ENCODE results near the gene APOBEC3A. TPM values are rescaled to one million over a fixed set of nuclear protein-coding genes. Genes with fewer than 3 reads are reported as not detected.

Gene APOBEC3A
- polyA plus RNA-seq, 1 donor (not counting 4 experiments of a cell fraction or from before 2014, with no cell fraction given): 0.50 TPM

- Histone ChIP-seq H3K4me1 (ENCODE audit: control insufficient read depth, extremely low read depth, insufficient read depth, low read length) (no peaks in the 10 kb centered on the region), H3K9ac (ENCODE audit: control insufficient read depth, extremely low read depth, insufficient read depth, low read length) (no peak overlapping the region), H3K79me2 (ENCODE audit: control insufficient read depth, insufficient read depth, low read length) (no peaks in the 10 kb centered on the region), H3K9me1 (ENCODE audit: control insufficient read depth, extremely low read depth, insufficient read depth, low read length) (no peaks in the 10 kb centered on the region), H3K4me3 (ENCODE audit: control insufficient read depth in 2 of 3, extremely low read depth in 1 of 3, insufficient read depth in 2 of 3, low read depth in 1 of 3, low read length in 3 of 3) (no peak overlapping the region), H3K27me3 (ENCODE audit: control insufficient read depth, extremely low read depth, insufficient read depth, low read length) (peaks cover 22% of the 10 kb centered on the region), H2AFZ (ENCODE audit: control insufficient read depth, low read length) (no peak overlapping the region), H3K27ac (ENCODE audit: control insufficient read depth, insufficient read depth, low read length) (no peak overlapping the region), H4K20me1 (ENCODE audit: control insufficient read depth, extremely low read depth, insufficient read depth, low read length) (no peaks in the 10 kb centered on the region), H3K36me3 (ENCODE audit: control insufficient read depth in 2 of 2, extremely low read depth in 1 of 2, insufficient read depth in 2 of 2, low read length in 2 of 2) (no peaks in the 10 kb centered on the region), H3K9me3 (ENCODE audit: control insufficient read depth, low read depth, low read length) (no peaks in the 10 kb centered on the region), H3K4me2 (ENCODE audit: control insufficient read depth, extremely low read depth, insufficient read depth, low read depth, low read length) (no peak overlapping the region)
- DNase-seq (ENCODE audit: low read depth, low spot score) (no peak), FAIRE-seq (no peak)
- dilution Hi-C loops (cut with MboI; ENCODE audit: extremely low pct_ligation_motif_present, low sequenced_read_pairs): no loop called here
- no peak for TF ChIP-seq EZH2 (IDR thresholded peaks at IDR 0.05; ENCODE audit: low read length)
- TF ChIP-seq CTCF (optimal IDR thresholded peaks at IDR 0.05 in 1 of 3, IDR thresholded peaks at IDR 0.05 in 1 of 3, conservative IDR thresholded peaks at IDR 0.05 in 1 of 3; ENCODE audit: extremely low read depth in 1 of 3, insufficient read depth in 2 of 3, low read length in 3 of 3): no peak
These were observed 7.6 kb downstream of the APOBEC3A start for GRCh38 chr22:38964989-38965388.

- FAIRE-seq (no peak), DNase-seq (ENCODE audit: low read depth, low spot score) (no peak)
- Histone ChIP-seq H3K79me2 (ENCODE audit: control insufficient read depth, insufficient read depth, low read length) (no peaks in the 10 kb centered on the region), H3K27me3 (ENCODE audit: control insufficient read depth, extremely low read depth, insufficient read depth, low read length) (peaks cover 22% of the 10 kb centered on the region), H3K36me3 (ENCODE audit: control insufficient read depth in 2 of 2, extremely low read depth in 1 of 2, insufficient read depth in 2 of 2, low read length in 2 of 2) (no peaks in the 10 kb centered on the region), H3K4me1 (ENCODE audit: control insufficient read depth, extremely low read depth, insufficient read depth, low read length) (no peaks in the 10 kb centered on the region), H4K20me1 (ENCODE audit: control insufficient read depth, extremely low read depth, insufficient read depth, low read length) (no peaks in the 10 kb centered on the region), H3K4me3 (ENCODE audit: control insufficient read depth in 2 of 3, extremely low read depth in 1 of 3, insufficient read depth in 2 of 3, low read depth in 1 of 3, low read length in 3 of 3) (no peak overlapping the region), H3K9me1 (ENCODE audit: control insufficient read depth, extremely low read depth, insufficient read depth, low read length) (no peaks in the 10 kb centered on the region), H2AFZ (ENCODE audit: control insufficient read depth, low read length) (no peak overlapping the region), H3K27ac (ENCODE audit: control insufficient read depth, insufficient read depth, low read length) (no peak overlapping the region), H3K9me3 (ENCODE audit: control insufficient read depth, low read depth, low read length) (no peaks in the 10 kb centered on the region), H3K4me2 (ENCODE audit: control insufficient read depth, extremely low read depth, insufficient read depth, low read depth, low read length) (no peak overlapping the region), H3K9ac (ENCODE audit: control insufficient read depth, extremely low read depth, insufficient read depth, low read length) (no peak overlapping the region)
- dilution Hi-C loops (cut with MboI; ENCODE audit: extremely low pct_ligation_motif_present, low sequenced_read_pairs): no loop called here
- TF ChIP-seq EZH2 (IDR thresholded peaks at IDR 0.05; ENCODE audit: low read length) (no peak), CTCF (optimal IDR thresholded peaks at IDR 0.05 in 1 of 3, IDR thresholded peaks at IDR 0.05 in 1 of 3, conservative IDR thresholded peaks at IDR 0.05 in 1 of 3; ENCODE audit: extremely low read depth in 1 of 3, insufficient read depth in 2 of 3, low read length in 3 of 3) (no peak)
These were observed 8.4 kb downstream of the APOBEC3A start for GRCh38 chr22:38965614-38966379.

All from keratinocyte (primary cell).